ENCODE data around the gene INTS7.

Gene INTS7

GRCh38 chr1:212035123-212035834 is at the start of gene INTS7, which contains the start of gene DTL:
Gene INTS7, minus strand, starts transcription at chr1:212035557. Its CDS starts 120 bp downstream, at chr1:212035437.
Gene DTL, plus strand, starts transcription at chr1:212035748. Its CDS starts 143 bp downstream, at chr1:212035891.
- DNase-seq: peak; percentile 99

- DNase-seq: no peak
These were observed 47.5 kb upstream of the INTS7 start for GRCh38 chr1:212082765-212083406.

- no peak for DNase-seq
These were observed 43.5 kb upstream of the INTS7 start for GRCh38 chr1:212078826-212079225.

- DNase-seq: no peak
These were observed 41.7 kb upstream of the INTS7 start for GRCh38 chr1:212077028-212077427.

GRCh38 chr1:212074856-212075255 is 39.5 kb upstream of the INTS7 start:
- DNase-seq: no peak

GRCh38 chr1:212074313-212074712 is 39.0 kb upstream of the INTS7 start:
- no peak for DNase-seq

GRCh38 chr1:212073490-212073889 is 38.1 kb upstream of the INTS7 start:
- DNase-seq: no peak

GRCh38 chr1:212072047-212072446 is 36.7 kb upstream of the INTS7 start:
- no peak for DNase-seq

- DNase-seq: no peak
These were observed 35.5 kb upstream of the INTS7 start for GRCh38 chr1:212070720-212071302.

GRCh38 chr1:212067787-212068186 is 32.4 kb upstream of the INTS7 start:
- DNase-seq: no peak

- no peak for DNase-seq
These were observed 27.6 kb upstream of the INTS7 start for GRCh38 chr1:212062832-212063438.

- DNase-seq: no peak
These were observed 25.5 kb upstream of the INTS7 start for GRCh38 chr1:212060632-212061472.

GRCh38 chr1:212055333-212055732 is 20.0 kb upstream of the INTS7 start:
- DNase-seq: no peak

GRCh38 chr1:212053993-212054392 is 18.6 kb upstream of the INTS7 start:
- DNase-seq: no peak

GRCh38 chr1:212045981-212046380 is 10.6 kb upstream of the INTS7 start:
- no peak for DNase-seq

GRCh38 chr1:212044851-212045250 is 9.5 kb upstream of the INTS7 start:
- no peak for DNase-seq

GRCh38 chr1:212042436-212042835 is 7.1 kb upstream of the INTS7 start:
- no peak for DNase-seq

GRCh38 chr1:212040629-212041412 is 5.5 kb upstream of the INTS7 start:
- no peak for DNase-seq

GRCh38 chr1:212039622-212040021 is 4.3 kb upstream of the INTS7 start:
- no peak for DNase-seq

- DNase-seq: no peak
These were observed 2.5 kb upstream of the INTS7 start for GRCh38 chr1:212037900-212038299.

GRCh38 chr1:212035835-212036605 is 663 bp upstream of the INTS7 start:
- DNase-seq: no peak

Measured in islet precursor cell (in vitro differentiated cells).